GM13977 (cell line): ENCODE data around the gene TMEM38B.
"Not testable (repeated sequence)": the region's sequence is repeated elsewhere in the genome, so short reads cannot be mapped to it uniquely, and the experiment has no call there.

Source experiments
- DNase-seq: peaks from one replicate; pipeline ENCODE4 v3.0.0; 2012; ENCODE audit warnings: low spot score
- in situ Hi-C: fragments of 300-500 bp; cut with MboI; formaldehyde crosslinking; loops from one replicate; pipeline ENCODE4 v1.12.0; 2022; ENCODE audit warnings: low sequenced_read_pairs, low pct_unique_long_range_greater_than_20kb, mixed read lengths, inconsistent platforms; ENCODE audit not compliant: unreplicated experiment
- TF ChIP-seq, protein P1 (sequence below): IDR thresholded peaks from 2 replicates; pipeline ENCODE4 v1.5.1; 2012; ENCODE audit warnings: mild to moderate bottlenecking, control low read depth; ENCODE audit not compliant: insufficient read depth; ENCODE audit errors: extremely low read depth, missing control alignments

Gene TMEM38B

DNA sequence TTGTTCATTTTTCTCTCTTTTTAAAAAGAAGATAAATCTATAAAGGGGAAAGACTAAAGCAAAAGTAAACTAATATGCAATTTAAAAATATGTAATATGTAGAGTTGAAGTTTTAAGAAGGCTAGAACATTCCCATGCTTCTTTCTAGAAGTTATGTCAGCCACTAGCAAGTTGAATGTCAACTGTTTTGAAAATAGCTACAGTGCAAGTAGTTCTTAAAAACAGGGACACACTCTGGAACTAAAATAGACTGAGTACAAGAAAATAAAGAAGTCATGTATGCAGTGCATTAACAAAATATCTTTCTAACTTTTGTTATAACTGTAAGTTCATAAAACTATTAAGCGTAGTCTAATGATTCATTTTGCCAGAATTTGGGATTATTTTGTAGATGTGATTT lies 7.9 kb downstream of the TMEM38B start:
- in situ Hi-C loops: loop anchor here (25.0 kb wide), 1 partner anchor 265 kb away; the partner anchor contains the start of gene FSD1L
- TF ChIP-seq, protein P1, sequence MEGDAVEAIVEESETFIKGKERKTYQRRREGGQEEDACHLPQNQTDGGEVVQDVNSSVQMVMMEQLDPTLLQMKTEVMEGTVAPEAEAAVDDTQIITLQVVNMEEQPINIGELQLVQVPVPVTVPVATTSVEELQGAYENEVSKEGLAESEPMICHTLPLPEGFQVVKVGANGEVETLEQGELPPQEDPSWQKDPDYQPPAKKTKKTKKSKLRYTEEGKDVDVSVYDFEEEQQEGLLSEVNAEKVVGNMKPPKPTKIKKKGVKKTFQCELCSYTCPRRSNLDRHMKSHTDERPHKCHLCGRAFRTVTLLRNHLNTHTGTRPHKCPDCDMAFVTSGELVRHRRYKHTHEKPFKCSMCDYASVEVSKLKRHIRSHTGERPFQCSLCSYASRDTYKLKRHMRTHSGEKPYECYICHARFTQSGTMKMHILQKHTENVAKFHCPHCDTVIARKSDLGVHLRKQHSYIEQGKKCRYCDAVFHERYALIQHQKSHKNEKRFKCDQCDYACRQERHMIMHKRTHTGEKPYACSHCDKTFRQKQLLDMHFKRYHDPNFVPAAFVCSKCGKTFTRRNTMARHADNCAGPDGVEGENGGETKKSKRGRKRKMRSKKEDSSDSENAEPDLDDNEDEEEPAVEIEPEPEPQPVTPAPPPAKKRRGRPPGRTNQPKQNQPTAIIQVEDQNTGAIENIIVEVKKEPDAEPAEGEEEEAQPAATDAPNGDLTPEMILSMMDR: no peak
- no peak for DNase-seq

DNA sequence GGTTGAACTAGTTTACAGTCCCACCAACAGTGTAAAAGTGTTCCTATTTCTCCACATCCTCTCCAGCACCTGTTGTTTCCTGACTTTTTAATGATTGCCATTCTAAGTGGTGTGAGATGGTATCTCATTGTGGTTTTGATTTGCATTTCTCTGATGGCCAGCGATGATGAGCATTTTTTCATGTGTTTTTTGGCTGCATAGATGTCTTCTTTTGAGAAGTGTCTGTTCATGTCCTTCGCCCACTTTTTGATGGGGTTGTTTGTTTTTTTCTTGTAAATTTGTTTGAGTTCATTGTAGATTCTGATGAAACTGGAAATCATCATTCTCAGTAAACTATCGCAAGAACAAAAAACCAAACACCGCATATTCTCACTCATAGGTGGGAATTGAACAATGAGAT lies 9.3 kb downstream of the TMEM38B start:
- in situ Hi-C loops: loop anchor here (25.0 kb wide), 1 partner anchor 266 kb away; the partner anchor contains the start of gene FSD1L
- DNase-seq: not testable (repeated sequence)

DNA sequence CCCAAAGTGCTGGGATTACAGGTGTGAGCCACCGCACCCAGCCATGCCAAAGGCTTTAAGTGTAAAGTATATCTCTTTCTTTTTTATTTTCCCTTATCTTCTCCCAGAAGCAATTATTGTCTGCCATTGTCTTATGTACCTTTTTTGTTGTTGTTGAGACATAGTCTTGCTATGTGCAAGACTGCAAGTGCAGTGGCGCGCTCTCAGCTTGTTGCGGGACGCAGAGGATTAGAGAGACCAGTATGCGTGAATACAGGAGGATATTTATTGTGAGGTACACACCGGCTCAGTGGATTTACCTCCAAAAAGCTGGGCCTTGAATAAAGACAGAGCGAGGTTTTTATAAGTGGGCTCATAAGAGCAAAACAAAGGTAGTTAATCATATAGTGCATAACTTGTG lies 11.8 kb downstream of the TMEM38B start:
- in situ Hi-C loops: loop anchor here (25.0 kb wide), 1 partner anchor 269 kb away; the partner anchor contains the start of gene FSD1L

DNA sequence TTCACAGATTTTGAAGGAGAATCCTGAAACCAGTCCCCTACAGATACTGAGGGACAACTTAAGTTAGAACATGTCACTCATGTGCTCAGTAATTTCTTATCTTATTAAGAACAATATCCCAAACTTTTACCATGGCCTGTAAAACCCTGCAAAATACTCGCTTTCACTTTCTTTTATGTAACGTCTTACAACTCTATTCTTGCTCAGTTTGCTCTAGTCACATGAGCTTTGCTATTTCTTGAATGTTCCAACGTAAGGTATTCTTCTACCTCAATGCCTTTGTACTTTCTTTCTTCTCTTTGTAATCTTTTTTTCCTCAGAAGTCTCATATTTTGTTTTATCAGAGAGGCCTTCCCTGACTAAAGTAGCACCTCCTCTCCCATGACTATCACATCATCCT lies 14.1 kb downstream of the TMEM38B start:
- DNase-seq: peak; percentile 34
- TF ChIP-seq, protein P1: no peak
- in situ Hi-C loops: loop anchor here (25.0 kb wide), 1 partner anchor 271 kb away; the partner anchor contains the start of gene FSD1L

More for the DNA sequence above, 11.8 kb downstream of the TMEM38B start:
- TF ChIP-seq, protein P1: no peak
- DNase-seq: no peak

DNA sequence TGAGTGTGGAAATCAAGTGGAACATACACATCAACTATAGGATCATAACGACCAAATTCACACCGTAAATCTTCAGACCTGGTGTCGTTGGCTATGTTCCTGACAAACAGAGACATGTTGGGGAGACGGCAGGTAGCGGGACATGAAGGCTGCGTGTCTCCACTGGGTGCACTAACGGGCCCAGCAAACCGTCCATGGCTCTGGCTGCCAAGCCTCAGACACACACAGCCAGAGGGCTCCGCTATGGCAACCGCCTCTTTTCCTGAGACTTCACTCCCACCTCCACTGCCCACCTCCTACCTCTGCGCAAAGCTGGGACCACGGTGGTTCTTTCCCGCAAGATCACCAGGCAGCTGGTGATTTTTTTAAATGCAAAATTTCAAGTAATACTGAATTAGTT lies 16.3 kb downstream of the TMEM38B start:
- no peak for DNase-seq
- in situ Hi-C loops: loop anchor here (25.0 kb wide), 1 partner anchor 273 kb away; the partner anchor contains the start of gene FSD1L
- TF ChIP-seq, protein P1: no peak

DNA sequence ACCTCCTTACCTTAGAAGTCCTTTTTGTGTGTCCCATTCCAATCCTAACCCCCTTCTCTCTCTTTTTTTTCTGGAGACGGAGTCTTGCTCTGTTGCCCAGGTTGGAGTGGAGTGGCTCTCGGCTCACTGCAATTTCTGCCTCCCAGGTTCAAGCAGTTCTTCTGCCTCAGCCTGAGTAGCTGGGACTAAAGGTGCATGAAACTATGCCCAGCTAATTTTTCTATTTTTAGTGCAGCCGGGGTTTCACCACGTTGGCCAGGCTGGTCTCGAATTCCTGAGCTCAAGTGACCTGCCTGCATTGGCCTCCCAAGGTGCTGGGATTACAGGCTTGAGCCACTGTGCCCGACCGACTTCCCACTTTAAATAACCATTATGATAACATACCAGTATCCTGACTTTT lies 17.5 kb downstream of the TMEM38B start:
- in situ Hi-C loops: loop anchor here (25.0 kb wide), 1 partner anchor 275 kb away; the partner anchor contains the start of gene FSD1L
- DNase-seq: no peak
- TF ChIP-seq, protein P1: no peak

DNA sequence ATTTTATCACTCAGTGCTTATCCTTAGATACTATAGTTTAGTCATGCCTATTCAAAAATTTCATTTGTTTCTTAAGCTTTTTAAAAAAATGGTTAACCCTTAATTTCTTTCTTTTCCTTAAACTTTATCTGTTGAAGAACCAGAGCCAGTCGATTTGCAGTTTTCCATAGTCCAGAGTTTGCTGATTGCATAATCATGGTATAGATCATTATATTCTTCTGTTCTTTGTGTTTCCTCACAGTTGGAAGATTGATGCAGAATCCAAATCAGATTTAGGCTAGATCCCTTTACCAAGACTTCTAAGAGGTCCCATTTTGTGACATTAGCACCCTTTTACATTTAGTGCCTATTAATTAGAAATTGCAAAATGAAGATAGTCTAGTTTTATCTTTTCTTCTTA lies 18.0 kb downstream of the TMEM38B start:
- no peak for DNase-seq
- TF ChIP-seq, protein P1: no peak
- in situ Hi-C loops: loop anchor here (25.0 kb wide), 1 partner anchor 275 kb away; the partner anchor contains the start of gene FSD1L
